H1 (cell line): Measurements from ENCODE around the gene STIM2. TPM values are rescaled to one million over a fixed set of nuclear protein-coding genes. Genes with fewer than 3 reads are reported as not detected.

Source experiments
- CTCF ChIA-PET: fragments of 300-600 bp; sonication (Branson Sonifier 250); formaldehyde crosslinking; loops from one replicate; lab custom pipeline; 2021; ENCODE audit not compliant: partially characterized antibody; lab: Charles Lee
- POLR2A ChIA-PET: fragments of 300-600 bp; sonication (Branson Sonifier 250); formaldehyde crosslinking; loops from one replicate; lab custom pipeline; 2021; ENCODE audit warnings: inconsistent platforms; ENCODE audit not compliant: partially characterized antibody; lab: Charles Lee
- DNase-seq, 2 experiments: peaks; one replicate each; pipeline versions ENCODE4 v3.0.0 to v3.0.0-alpha.2; 2010 to 2022; ENCODE audit warnings: low spot score in 2 of 2, low read depth in 1 of 2, mixed read lengths in 1 of 2
- FAIRE-seq: peaks from 2 replicates; lab custom pipeline; 2011; peaks lifted over from hg19 to GRCh38; lab: Jason Lieb, UNC
- H2AFZ ChIP-seq: 2 replicates; pipeline ENCODE4 v1.8.1; 2012; ENCODE audit warnings: low read length, inconsistent platforms
- H2AK5ac ChIP-seq: 2 replicates; pipeline ENCODE4 v1.6.1; 2013; ENCODE audit warnings: low read depth, low read length
- H2BK120ac ChIP-seq: replicated peaks from 2 replicates; pipeline ENCODE3; 2013; ENCODE audit warnings: low read depth, low read length, inconsistent platforms
- H2BK12ac ChIP-seq: 2 replicates; pipeline ENCODE4 v1.6.1; 2013; ENCODE audit warnings: low read depth, low read length
- H2BK15ac ChIP-seq: 2 replicates; pipeline ENCODE4 v1.6.1; 2013; ENCODE audit warnings: low read length
- H2BK20ac ChIP-seq: 2 replicates; pipeline ENCODE4 v1.6.1; 2013; ENCODE audit warnings: low read length
- H2BK5ac ChIP-seq: 2 replicates; pipeline ENCODE4 v1.6.1; 2013; ENCODE audit warnings: low read depth, low read length
- H3K14ac ChIP-seq: 2 replicates; pipeline ENCODE4 v1.6.1; 2013; ENCODE audit warnings: inconsistent platforms; ENCODE audit not compliant: insufficient read length
- H3K18ac ChIP-seq: 2 replicates; pipeline ENCODE4 v1.6.1; 2013; ENCODE audit warnings: low read length; ENCODE audit errors: extremely low read depth
- H3K23ac ChIP-seq: 2 replicates; pipeline ENCODE4 v1.6.1; 2013; ENCODE audit warnings: inconsistent platforms; ENCODE audit not compliant: insufficient read length
- H3K23me2 ChIP-seq: 2 replicates; pipeline ENCODE4 v1.6.1; 2013; ENCODE audit warnings: low read depth, low read length
- H3K27ac ChIP-seq: 2 replicates; pipeline ENCODE4 v1.6.1; 2011; ENCODE audit warnings: low read depth, low read length, inconsistent platforms
- H3K27me3 ChIP-seq, 4 experiments: replicated peaks in 1 of 4; 1 replicate in 1 of 4; 2 replicates in 3 of 4; pipeline versions ENCODE4 v1.6.1 to v1.8.1; 2011 to 2013; ENCODE audit warnings: low read length in 3 of 4, mild to moderate bottlenecking in 3 of 4, inconsistent platforms in 2 of 4, mixed read lengths in 2 of 4, moderate library complexity in 1 of 4; ENCODE audit not compliant: control insufficient read depth in 3 of 4, insufficient read depth in 3 of 4; ENCODE audit errors: extremely low read depth in 1 of 4
- H3K36me3 ChIP-seq, 4 experiments: 2 replicates each; pipeline versions ENCODE4 v1.6.1 to v1.8.1; 2011 to 2013; ENCODE audit warnings: mild to moderate bottlenecking in 4 of 4, low read length in 3 of 4, moderate library complexity in 2 of 4, control low read depth in 1 of 4, inconsistent platforms in 1 of 4; ENCODE audit not compliant: insufficient read depth in 4 of 4, control insufficient read depth in 2 of 4
- H3K4ac ChIP-seq: replicated peaks from 2 replicates; pipeline ENCODE3; 2013; ENCODE audit warnings: low read length, low read depth, mixed read lengths, inconsistent platforms; ENCODE audit not compliant: insufficient read length
- H3K4me1 ChIP-seq, 4 experiments: replicated peaks in 1 of 4; 1 replicate in 1 of 4; 2 replicates in 3 of 4; pipeline versions ENCODE4 v1.6.1 to v1.8.1; 2011 to 2013; ENCODE audit warnings: low read length in 3 of 4, inconsistent platforms in 2 of 4, mixed read lengths in 1 of 4; ENCODE audit not compliant: insufficient read depth in 4 of 4, control insufficient read depth in 3 of 4
- H3K4me2 ChIP-seq, 2 experiments: 2 replicates each; pipeline versions ENCODE4 v1.6.1 to v1.8.1; 2011 to 2013; ENCODE audit warnings: low read depth in 2 of 2, low read length in 2 of 2, control low read depth in 1 of 2, inconsistent platforms in 1 of 2, mild to moderate bottlenecking in 1 of 2; ENCODE audit not compliant: insufficient read depth in 1 of 2
- H3K4me3 ChIP-seq, 4 experiments: fragments of 200-600, 300-600 bp in 1 of 4; sonication (generic), shearing (Covaris generic), sonication (Bioruptor Twin) in 1 of 4; 2 replicates each; pipeline versions ENCODE4 v1.5.1 to v1.8.1; 2011 to 2016; ENCODE audit warnings: low read length in 4 of 4, low read depth in 3 of 4, control low read depth in 2 of 4, inconsistent platforms in 2 of 4, mild to moderate bottlenecking in 2 of 4, mixed read lengths in 1 of 4, moderate library complexity in 1 of 4; ENCODE audit not compliant: insufficient read depth in 2 of 4; ENCODE audit errors: extremely low read depth in 1 of 4
- H3K56ac ChIP-seq: replicated peaks from 2 replicates; pipeline ENCODE3; 2013; ENCODE audit warnings: low read depth, mild to moderate bottlenecking, mixed read lengths, low read length, inconsistent platforms; ENCODE audit not compliant: insufficient read length
- H3K79me1 ChIP-seq: 2 replicates; pipeline ENCODE4 v1.6.1; 2013; ENCODE audit warnings: low read depth, low read length, control low read depth
- H3K79me2 ChIP-seq, 2 experiments: 2 replicates each; pipeline versions ENCODE4 v1.6.1 to v1.8.1; 2012 to 2013; ENCODE audit warnings: low read length in 2 of 2, mild to moderate bottlenecking in 2 of 2, inconsistent platforms in 1 of 2; ENCODE audit not compliant: insufficient read depth in 2 of 2, control insufficient read depth in 1 of 2
- H3K9ac ChIP-seq, 4 experiments: replicated peaks in 1 of 4; 1 replicate in 1 of 4; 2 replicates in 3 of 4; pipeline versions ENCODE4 v1.6.1 to v1.8.1; 2011 to 2013; ENCODE audit warnings: low read depth in 3 of 4, low read length in 3 of 4, control low read depth in 2 of 4, mild to moderate bottlenecking in 2 of 4, moderate library complexity in 2 of 4, inconsistent platforms in 1 of 4; ENCODE audit errors: extremely low read depth in 1 of 4
- H3K9me3 ChIP-seq, 2 experiments: 2 replicates each; pipeline versions ENCODE4 v1.6.1 to v1.8.1; 2012 to 2013; ENCODE audit warnings: mild to moderate bottlenecking in 2 of 2, moderate library complexity in 2 of 2, control low read depth in 1 of 2, inconsistent platforms in 1 of 2, low read depth in 1 of 2, low read length in 1 of 2, mixed read lengths in 1 of 2; ENCODE audit not compliant: insufficient read depth in 2 of 2
- H4K20me1 ChIP-seq, 2 experiments: replicated peaks in 1 of 2; 2 replicates each; pipeline versions ENCODE3 to v1.8.1; 2011 to 2013; ENCODE audit warnings: inconsistent platforms in 2 of 2, low read length in 2 of 2, mild to moderate bottlenecking in 1 of 2; ENCODE audit not compliant: insufficient read depth in 2 of 2, control insufficient read depth in 1 of 2
- H4K5ac ChIP-seq: 2 replicates; pipeline ENCODE4 v1.6.1; 2013; ENCODE audit warnings: low read length, low read depth, mixed read lengths, inconsistent platforms; ENCODE audit not compliant: insufficient read length
- H4K8ac ChIP-seq: 2 replicates; pipeline ENCODE4 v1.8.0; 2013; ENCODE audit warnings: mild to moderate bottlenecking, moderate library complexity, low read length, inconsistent platforms; ENCODE audit not compliant: insufficient read depth; ENCODE audit errors: extremely low read depth
- H4K91ac ChIP-seq: replicated peaks from 2 replicates; pipeline ENCODE3; 2013; ENCODE audit warnings: low read length, mixed read lengths, inconsistent platforms; ENCODE audit not compliant: insufficient read length
- ATF2 ChIP-seq: IDR thresholded peaks from 2 replicates; pipeline ENCODE4 v1.6.1; 2012; ENCODE audit warnings: low read length, inconsistent platforms
- CREB1 ChIP-seq: IDR thresholded peaks from 2 replicates; pipeline ENCODE4 v1.6.1; 2012; ENCODE audit warnings: inconsistent platforms
- JUND ChIP-seq: IDR thresholded peaks from 2 replicates; pipeline ENCODE4 v1.6.1; 2011; ENCODE audit warnings: mild to moderate bottlenecking, improper control_type of control experiment, low read length
- USF2 ChIP-seq: IDR thresholded peaks from 2 replicates; pipeline ENCODE4 v1.6.1; 2011; ENCODE audit warnings: low read length, improper control_type of control experiment
- polyA plus RNA-seq, 7 experiments: library from polyadenylated mRNA; depleted of rRNA in 3 of 7; stranded (reverse) in 5 of 7; unstranded in 2 of 7; fragments of >200 nt in 5 of 7; fragments of 200-250 nt in 2 of 7; gene quantifications; 1 replicate in 5 of 7; 2 replicates in 1 of 7; 4 replicates in 1 of 7; pipeline versions ENCODE4 v1.2.1 to v1.2.3, GENCODE V29; 2011 to 2013; ENCODE audit warnings: missing spikeins in 2 of 7, mixed read lengths in 2 of 7
- total RNA-seq: library from RNA; stranded (reverse); fragmentation: NEBNext Ultra II Directional; extraction: Animal tissue kit (Norgen Biotek cat#: 25700); gene quantifications from 2 replicates; pipeline ENCODE4 v1.2.1, GENCODE V29; 2021

STIM2 gene
- total and polyA plus RNA-seq, 2 of the 8 experiments (the other 6 are each of a cell fraction or from before 2014, with no cell fraction given): 22.9 to 23.0 TPM

GRCh38 chr4:27005501-27005900 is 144.9 kb downstream of the STIM2 start:
- Histone ChIP-seq H3K56ac (no peak overlapping the region), H3K23me2 (no peaks in the 10 kb centered on the region), H4K5ac (no peak overlapping the region), H3K14ac (no peak overlapping the region), H2BK20ac (no peak overlapping the region), H2BK12ac (no peak overlapping the region), H2BK5ac (no peak overlapping the region), H4K20me1 (no peaks in the 10 kb centered on the region), H4K91ac (no peak overlapping the region), H3K79me2 (no peaks in the 10 kb centered on the region), H3K4me3 (no peak overlapping the region), H2BK120ac (no peak overlapping the region), H2AK5ac (no peak overlapping the region), H3K79me1 (no peaks in the 10 kb centered on the region), H4K8ac (no peak overlapping the region), H3K4me2 (no peak overlapping the region), H3K9me3 (no peaks in the 10 kb centered on the region), H3K27me3 (no peaks in the 10 kb centered on the region), H3K4ac (no peak overlapping the region), H3K23ac (no peak overlapping the region), H3K36me3 (peaks cover 0 to 3% (median 0%) of the 10 kb centered on the region in 4 experiments; a peak in 1 of 8 replicates), H3K9ac (no peak overlapping the region), H3K18ac (no peak overlapping the region), H3K4me1 (peaks cover 0 to 2% (median 0%) of the 10 kb centered on the region in 4 experiments; a peak in 1 of 7 replicates), H2BK15ac (no peak overlapping the region), H2AFZ (no peak overlapping the region), H3K27ac (no peak overlapping the region)
- no peak for FAIRE-seq
- DNase-seq: no peak
- TF ChIP-seq CREB1 (no peak), JUND (no peak), USF2 (no peak), ATF2 (no peak)
- ChIA-PET CTCF (interaction anchor here (1.0 to 2.2 kb wide), 4 partner anchors 22 to 283 kb away, joined by 3 to 10 read pairs (median 4); no protein-coding TSS in a partner anchor), POLR2A (no interaction called here)
